ENCODE results near the gene FAM107B. TPM values are rescaled to one million over a fixed set of nuclear protein-coding genes. Genes with fewer than 3 reads are reported as not detected.

Gene FAM107B
- total RNA-seq, 4 donors from 2014 or later = 12.3 to 41.3 (median 31.8) TPM

DNA sequence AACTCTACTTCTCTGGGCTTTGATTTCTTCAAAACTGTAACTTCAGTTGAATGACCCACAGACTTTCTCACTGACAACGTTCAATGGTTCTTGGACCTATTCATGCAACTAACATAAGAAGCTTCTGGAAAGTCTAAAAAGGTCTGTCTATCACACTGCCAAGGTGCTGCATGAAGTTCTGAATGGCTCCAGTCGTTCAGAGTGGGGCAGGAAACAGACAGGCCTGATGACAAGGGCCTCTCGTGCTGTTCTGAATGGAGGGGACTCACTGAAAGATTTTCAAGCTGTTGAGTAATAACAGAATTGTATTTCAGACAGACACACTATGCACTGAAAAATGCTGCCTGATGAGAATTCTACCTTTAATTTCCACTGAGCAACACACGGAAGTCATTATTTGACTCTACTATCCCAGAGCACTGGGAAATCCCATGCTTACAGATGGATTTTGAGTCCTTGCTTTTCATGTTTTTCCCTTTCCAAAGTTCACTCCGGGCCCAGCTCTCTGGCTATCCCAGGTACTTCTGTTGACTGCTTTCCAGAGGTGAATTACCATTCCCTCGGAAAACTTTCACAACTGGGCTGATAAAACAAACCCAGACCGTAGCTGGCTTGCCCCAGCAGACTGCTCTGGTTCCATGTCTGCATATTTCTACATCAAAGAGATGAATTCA lies 239.1 kb downstream of the FAM107B start:
- no peaks in the 10 kb centered on the region for H3K27me3 ChIP-seq
- H3K9me3 ChIP-seq = no peaks in the 10 kb centered on the region
- H3K36me3 ChIP-seq = no peaks in the 10 kb centered on the region
- intact Hi-C loops (cut with DNase I) = loop anchor here (10.0 kb wide), 1 partner anchor 289 kb away; no protein-coding TSS in a partner anchor
- H3K4me3 ChIP-seq (replicated peaks in 1 of 3) = no peak overlapping the region
- WGBS, 2 donors = 76 to 82% methylated on average over 7 of the region's 7 CpGs
- no peak overlapping the region for H3K27ac ChIP-seq
- DNase-seq = no peak
- no peaks in the 10 kb centered on the region for H3K4me1 ChIP-seq
- TF ChIP-seq, protein P1, sequence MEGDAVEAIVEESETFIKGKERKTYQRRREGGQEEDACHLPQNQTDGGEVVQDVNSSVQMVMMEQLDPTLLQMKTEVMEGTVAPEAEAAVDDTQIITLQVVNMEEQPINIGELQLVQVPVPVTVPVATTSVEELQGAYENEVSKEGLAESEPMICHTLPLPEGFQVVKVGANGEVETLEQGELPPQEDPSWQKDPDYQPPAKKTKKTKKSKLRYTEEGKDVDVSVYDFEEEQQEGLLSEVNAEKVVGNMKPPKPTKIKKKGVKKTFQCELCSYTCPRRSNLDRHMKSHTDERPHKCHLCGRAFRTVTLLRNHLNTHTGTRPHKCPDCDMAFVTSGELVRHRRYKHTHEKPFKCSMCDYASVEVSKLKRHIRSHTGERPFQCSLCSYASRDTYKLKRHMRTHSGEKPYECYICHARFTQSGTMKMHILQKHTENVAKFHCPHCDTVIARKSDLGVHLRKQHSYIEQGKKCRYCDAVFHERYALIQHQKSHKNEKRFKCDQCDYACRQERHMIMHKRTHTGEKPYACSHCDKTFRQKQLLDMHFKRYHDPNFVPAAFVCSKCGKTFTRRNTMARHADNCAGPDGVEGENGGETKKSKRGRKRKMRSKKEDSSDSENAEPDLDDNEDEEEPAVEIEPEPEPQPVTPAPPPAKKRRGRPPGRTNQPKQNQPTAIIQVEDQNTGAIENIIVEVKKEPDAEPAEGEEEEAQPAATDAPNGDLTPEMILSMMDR (IDR thresholded peaks at IDR 0.05) = no peak
- TF ChIP-seq POLR2A (IDR thresholded peaks at IDR 0.05) = no peak

DNA sequence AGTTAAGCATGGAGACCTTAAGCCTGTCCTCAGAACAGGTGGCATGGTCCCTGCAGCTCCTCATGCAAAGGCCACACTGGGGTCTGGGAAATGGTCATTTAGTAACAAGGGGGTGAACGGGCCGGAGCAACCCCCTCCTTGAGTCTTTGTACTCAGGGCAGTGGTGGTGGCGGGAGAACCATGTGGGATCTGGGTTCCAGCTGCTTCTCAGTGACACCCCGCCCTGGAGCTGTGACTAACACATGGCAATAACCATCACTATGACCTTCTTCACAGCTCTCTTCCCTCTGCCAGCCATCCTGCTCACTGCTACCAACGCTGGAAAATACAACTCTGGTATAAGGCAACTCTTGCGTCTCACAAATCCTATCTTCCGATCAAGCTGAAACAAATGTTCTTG lies 240.5 kb downstream of the FAM107B start:
- Histone ChIP-seq H3K27me3 (no peaks in the 10 kb centered on the region), H3K27ac (no peak overlapping the region), H3K4me3 (replicated peaks in 1 of 3) (no peak overlapping the region), H3K4me1 (no peaks in the 10 kb centered on the region), H3K36me3 (no peaks in the 10 kb centered on the region), H3K9me3 (no peaks in the 10 kb centered on the region)
- TF ChIP-seq, protein P1 (IDR thresholded peaks at IDR 0.05) = no peak
- no peak for TF ChIP-seq POLR2A (IDR thresholded peaks at IDR 0.05)
- WGBS, 2 donors = 94 to 97% methylated on average over 7 of the region's 7 CpGs
- DNase-seq = no peak
- intact Hi-C loops (cut with DNase I) = loop anchor here (10.0 kb wide), 1 partner anchor 291 kb away; no protein-coding TSS in a partner anchor

DNA sequence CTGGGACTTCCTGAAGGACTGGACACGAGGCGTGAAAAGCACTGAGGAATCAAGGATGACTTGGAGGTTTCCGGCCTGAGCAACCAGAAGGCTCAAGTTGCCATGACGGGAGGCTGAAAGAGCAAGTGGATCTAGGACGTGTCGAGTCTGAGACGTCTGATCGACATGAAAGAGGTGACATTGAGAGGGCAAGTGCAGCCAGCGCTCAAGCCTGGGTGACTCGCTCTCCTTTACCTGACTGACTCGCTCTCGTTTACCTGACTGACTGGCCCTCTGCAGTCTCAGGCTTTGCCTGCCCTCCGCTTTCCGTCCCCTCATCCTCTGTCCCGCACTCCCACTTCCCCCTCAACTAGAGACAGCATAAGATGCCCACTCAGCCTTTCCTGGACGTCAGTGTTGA lies 241.4 kb downstream of the FAM107B start:
- intact Hi-C loops (cut with DNase I) = loop anchor here (10.0 kb wide), 1 partner anchor 292 kb away; no protein-coding TSS in a partner anchor
- no peak overlapping the region for H3K4me3 ChIP-seq (replicated peaks in 1 of 3)

DNA sequence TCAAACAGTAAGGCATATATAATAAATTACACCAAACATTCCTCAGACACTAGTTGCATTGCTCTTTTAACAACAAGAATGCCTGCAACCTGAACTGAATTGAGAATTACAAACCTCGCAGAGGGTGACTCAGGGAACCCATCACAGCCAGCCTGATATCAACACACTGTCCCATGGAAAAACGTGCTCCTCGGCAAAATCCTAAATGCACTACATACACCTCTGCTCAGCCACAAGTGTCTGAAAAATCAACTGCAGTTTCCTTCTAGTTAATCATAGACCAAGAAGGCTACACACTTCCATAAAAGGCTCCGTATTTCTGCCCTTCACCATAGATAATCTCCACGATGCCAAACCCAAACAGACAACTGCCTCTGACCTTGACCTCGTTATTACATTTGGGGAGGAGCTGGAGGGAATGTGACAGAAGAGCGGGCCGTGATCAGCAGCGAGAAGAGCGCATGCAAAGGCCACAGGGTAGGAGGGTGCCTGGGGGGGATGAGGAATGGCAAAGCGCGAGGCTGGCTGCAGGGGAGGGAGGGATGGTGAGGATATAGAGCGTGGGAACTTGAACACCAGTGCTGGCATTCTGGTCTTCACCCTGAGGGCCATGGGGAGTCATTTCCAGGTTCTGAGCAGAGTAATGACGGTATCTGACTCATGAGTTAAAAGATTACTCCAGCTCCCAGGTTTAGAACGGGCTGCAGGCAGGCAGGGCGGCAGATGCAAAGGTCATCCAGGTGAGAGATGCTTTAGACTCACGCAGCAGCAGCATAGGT lies 242.0 kb downstream of the FAM107B start:
- TF ChIP-seq, protein P1 (IDR thresholded peaks at IDR 0.05) = no peak
- no peak for TF ChIP-seq POLR2A (IDR thresholded peaks at IDR 0.05)
- DNase-seq = no peak
- Histone ChIP-seq H3K36me3 (no peaks in the 10 kb centered on the region), H3K4me1 (no peaks in the 10 kb centered on the region), H3K27ac (no peak overlapping the region), H3K27me3 (no peaks in the 10 kb centered on the region), H3K9me3 (no peaks in the 10 kb centered on the region), H3K4me3 (replicated peaks in 1 of 3) (no peak overlapping the region)
- WGBS, 2 donors = 88 to 90% methylated on average over 17 of the region's 17 CpGs
- intact Hi-C loops (cut with DNase I) = loop anchor here (10.0 kb wide), 1 partner anchor 292 kb away; no protein-coding TSS in a partner anchor

More for the DNA sequence above, 241.4 kb downstream of the FAM107B start:
- H3K27ac ChIP-seq = no peak overlapping the region
- no peaks in the 10 kb centered on the region for H3K4me1 ChIP-seq
- no peaks in the 10 kb centered on the region for H3K9me3 ChIP-seq
- TF ChIP-seq POLR2A (IDR thresholded peaks at IDR 0.05) = no peak
- TF ChIP-seq, protein P1 (IDR thresholded peaks at IDR 0.05) = no peak
- 87 to 92% methylated on average over 16 of the region's 16 CpGs for WGBS, 2 donors
- H3K36me3 ChIP-seq = no peaks in the 10 kb centered on the region
- no peak for DNase-seq
- no peaks in the 10 kb centered on the region for H3K27me3 ChIP-seq

DNA sequence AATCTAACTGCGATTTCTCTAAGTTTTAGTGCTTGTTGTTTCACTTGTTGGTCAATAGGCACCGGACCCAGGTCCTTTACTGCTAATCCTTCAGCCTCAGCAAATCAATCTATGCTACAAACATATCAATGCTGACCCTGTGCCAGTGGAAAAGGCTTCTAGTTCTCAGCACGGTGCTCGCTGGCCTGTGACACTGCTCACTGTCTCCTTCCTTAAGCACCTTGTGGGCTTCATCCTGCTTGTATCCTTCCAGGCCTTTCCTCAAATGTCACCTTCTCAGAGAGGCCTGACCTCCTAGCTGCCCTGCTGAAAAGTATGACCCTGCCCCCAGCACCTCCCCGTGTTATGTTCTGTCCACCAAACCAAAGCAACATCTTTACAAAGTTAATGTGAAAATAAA lies 242.7 kb downstream of the FAM107B start:
- no peaks in the 10 kb centered on the region for H3K4me1 ChIP-seq
- DNase-seq = peak in 1 of 2 donors; percentile 22
- H3K9me3 ChIP-seq = no peaks in the 10 kb centered on the region
- no peaks in the 10 kb centered on the region for H3K36me3 ChIP-seq
- intact Hi-C loops (cut with DNase I) = loop anchor here (10.0 kb wide), 1 partner anchor 293 kb away; no protein-coding TSS in a partner anchor
- H3K4me3 ChIP-seq (replicated peaks in 1 of 3) = no peak overlapping the region
- 68 to 73% methylated on average over 5 of the region's 5 CpGs for whole genome bisulfite sequencing, 2 donors
- TF ChIP-seq POLR2A (IDR thresholded peaks at IDR 0.05) = no peak
- TF ChIP-seq, protein P1 (IDR thresholded peaks at IDR 0.05) = no peak
- no peaks in the 10 kb centered on the region for H3K27me3 ChIP-seq
- H3K27ac ChIP-seq = no peak overlapping the region

All from thyroid gland (tissue), 4 donors.